Activated CD4-positive, CD25-positive, alpha-beta regulatory T cell treated with anti-CD3 and anti-CD28 coated beads, Interleukin-2, amount 50 U/mL, for 72 hours (primary cell): ENCODE results near the gene SCUBE1.

Experiments used
- DNase-seq: peaks from one replicate; pipeline ENCODE4 v3.0.0; 2021

The SCUBE1 gene

GRCh38 chr22:43187171-43188099 is 155.7 kb downstream of the SCUBE1 start:
- peak; percentile 98 for DNase-seq

DNA sequence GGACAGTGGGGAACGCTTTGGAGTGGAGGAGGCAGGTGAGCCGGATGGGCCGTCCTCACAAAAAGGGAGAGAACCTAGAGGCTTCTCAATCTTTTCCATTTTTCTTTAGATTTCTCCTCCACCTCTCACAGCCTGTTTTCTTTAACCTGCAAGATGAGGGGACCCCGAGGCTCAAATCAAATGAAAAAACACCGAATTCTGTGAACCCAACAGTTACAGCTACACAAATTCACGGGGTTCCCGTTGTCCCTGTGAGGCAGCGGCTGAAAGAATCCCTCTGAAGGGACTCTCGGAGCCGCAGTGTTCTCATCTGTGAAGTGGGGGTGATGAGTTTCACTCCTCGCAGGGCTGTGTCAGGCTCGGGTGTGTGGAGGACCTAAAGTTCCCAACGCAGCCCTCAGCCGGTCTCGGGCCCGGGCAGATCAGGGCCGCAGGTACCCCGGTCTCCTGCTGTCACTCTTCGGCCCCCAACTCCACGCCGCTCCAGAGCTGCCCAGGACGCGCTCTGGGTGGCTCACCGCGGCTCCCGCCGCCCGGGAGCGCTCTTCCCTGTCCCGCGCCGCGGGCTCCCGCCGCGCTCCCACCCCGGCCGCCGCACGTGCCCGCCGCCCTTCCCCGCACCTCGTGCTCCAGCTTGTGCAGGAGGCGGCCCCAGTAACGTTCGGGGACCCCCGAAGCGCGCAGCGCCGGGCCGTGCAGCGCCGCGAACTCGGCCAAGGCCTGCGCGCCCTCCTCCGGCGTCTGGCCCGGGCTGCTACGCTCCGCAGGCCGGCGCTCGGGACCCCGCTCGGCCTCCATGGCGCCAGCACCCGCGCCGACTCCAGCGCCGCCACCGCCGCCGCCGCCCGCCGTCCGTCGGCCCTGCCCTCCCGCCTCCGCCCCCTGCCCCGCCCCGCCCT is 156.7 kb downstream of the SCUBE1 start, which contains the start of gene TTLL12:
Gene TTLL12 (minus strand): TSS at position 863 of the 899 bp plus-strand sequence. CDS start 65 bp downstream, at position 798.
- DNase-seq = peak; percentile 68

DNA sequence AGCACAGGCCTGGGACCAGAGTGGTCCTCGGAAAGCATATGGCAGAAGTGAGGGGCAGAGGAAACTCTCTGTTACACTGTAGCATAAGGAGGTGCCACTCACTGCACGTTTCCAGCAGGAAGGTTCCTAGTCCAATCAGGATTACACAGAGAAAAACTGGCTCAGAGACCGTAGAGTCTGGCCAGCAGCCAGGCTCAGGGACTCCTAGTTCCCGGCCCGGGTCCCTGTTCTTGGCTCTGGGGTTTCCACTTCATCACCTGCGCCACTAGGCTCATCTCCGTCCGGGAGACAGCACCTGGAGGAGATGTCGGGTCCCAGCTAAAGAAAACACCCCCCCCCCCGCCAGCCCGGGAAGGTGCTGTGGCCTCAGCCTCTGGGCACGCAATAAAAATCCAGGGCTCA is 157.3 kb downstream of the SCUBE1 start:
- no peak for DNase-seq

DNA sequence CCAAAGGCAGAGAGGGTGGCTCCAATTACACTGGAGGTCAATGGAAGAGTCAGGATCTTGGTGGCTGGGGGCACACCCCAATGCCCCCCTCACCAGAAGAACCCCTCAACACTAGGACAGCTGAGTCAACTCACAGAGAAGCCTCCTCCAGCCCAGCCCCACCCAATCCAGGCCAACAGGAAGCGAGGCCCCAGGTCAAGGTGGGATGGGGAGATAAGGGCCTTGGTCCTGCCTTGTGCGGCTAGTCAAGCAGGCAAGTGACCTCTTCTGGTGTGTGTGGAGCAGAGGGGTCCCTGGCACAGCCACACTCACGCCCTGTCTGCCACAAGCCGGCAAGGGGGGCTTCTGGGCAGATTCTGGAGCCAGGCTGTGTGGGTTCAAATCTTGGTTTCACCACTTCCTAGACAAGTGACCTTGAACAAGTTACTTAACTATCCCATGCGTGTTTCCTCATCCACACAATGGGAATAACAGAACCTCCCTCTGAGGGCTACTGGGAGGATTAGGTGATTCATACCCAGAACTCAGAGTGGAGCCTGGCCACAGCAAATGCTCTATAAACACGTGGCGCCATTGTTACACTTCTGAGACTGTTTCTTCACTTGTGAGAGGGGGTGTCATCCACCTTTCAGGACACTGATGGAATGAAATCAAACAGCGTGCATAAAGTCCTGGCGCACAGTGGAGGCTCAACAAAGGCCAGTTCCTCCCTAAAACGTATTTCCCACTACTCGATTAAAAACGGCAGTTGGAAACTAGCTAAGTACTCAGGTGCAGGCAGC is 159.5 kb downstream of the SCUBE1 start:
- DNase-seq = no peak

DNA sequence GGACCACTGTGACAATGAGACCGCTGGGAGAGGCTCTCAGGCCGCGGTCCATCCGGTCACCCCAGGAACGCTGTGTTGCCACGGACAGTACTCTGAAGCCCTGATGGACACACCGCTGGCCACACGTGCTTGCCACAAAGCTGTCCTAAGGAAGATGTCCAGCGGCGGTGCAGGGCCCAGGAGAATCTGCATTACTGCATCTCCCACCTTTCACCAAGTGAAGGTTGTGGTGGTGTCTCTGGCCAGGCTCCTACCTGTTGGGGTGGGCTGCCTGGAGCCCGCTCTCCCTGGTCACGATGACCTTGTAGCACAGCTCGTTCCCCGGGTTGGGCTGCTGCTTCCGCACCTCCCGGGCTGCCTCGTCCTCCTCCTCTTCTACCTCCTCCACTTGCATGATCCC is 160.4 kb downstream of the SCUBE1 start:
- DNase-seq = no peak

DNA sequence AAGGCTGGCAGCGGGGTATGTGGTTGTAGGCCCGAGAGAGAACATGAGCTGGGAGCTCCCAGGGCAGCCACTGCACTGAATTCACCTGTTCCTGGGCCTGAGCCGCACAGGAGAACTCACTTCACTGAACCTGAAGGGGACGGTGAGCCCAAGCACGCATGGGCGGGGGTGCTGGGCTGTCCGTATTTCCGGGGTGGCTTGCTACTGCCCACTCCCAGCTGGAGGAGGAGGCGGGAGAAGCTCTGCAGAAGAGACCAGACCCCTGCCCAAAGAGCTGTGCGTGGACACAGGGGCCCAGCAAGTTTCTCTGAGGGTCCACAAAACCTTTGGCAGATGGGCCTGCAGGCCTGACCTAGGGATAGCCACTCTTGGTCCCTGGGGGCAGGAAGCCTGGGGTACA is 161.1 kb downstream of the SCUBE1 start:
- DNase-seq = no peak

GRCh38 chr22:43181321-43182076 is 161.7 kb downstream of the SCUBE1 start:
- no peak for DNase-seq

- DNase-seq = no peak
These were observed 162.5 kb downstream of the SCUBE1 start for GRCh38 chr22:43180670-43181069.

- DNase-seq = no peak
These were observed 163.3 kb downstream of the SCUBE1 start for GRCh38 chr22:43179911-43180195.

- no peak for DNase-seq
These were observed 163.8 kb downstream of the SCUBE1 start for GRCh38 chr22:43179146-43179910.

DNA sequence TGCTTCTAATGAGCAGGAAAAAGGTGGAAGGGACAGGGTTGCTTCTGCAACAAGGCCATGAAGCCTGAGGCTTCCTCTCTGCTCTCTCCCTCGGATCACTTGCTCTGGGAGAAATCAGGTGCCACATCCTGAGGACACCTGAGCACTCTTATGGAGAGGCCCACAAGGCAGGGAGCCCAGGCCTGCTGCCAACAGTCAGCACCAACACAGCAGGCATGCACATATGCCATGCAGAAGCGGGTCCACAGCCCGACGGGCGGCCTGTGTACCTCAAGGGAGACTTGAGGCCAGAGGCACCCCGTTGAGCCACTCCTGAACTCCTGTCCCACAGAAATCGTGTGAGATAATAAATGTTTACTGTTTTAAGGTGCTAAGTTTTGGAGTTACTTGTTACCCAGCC is 165.7 kb downstream of the SCUBE1 start:
- no peak for DNase-seq

- no peak for DNase-seq
These were observed 167.1 kb downstream of the SCUBE1 start for GRCh38 chr22:43176090-43176489.

GRCh38 chr22:43174941-43175531 is 168.1 kb downstream of the SCUBE1 start:
- DNase-seq = no peak

DNA sequence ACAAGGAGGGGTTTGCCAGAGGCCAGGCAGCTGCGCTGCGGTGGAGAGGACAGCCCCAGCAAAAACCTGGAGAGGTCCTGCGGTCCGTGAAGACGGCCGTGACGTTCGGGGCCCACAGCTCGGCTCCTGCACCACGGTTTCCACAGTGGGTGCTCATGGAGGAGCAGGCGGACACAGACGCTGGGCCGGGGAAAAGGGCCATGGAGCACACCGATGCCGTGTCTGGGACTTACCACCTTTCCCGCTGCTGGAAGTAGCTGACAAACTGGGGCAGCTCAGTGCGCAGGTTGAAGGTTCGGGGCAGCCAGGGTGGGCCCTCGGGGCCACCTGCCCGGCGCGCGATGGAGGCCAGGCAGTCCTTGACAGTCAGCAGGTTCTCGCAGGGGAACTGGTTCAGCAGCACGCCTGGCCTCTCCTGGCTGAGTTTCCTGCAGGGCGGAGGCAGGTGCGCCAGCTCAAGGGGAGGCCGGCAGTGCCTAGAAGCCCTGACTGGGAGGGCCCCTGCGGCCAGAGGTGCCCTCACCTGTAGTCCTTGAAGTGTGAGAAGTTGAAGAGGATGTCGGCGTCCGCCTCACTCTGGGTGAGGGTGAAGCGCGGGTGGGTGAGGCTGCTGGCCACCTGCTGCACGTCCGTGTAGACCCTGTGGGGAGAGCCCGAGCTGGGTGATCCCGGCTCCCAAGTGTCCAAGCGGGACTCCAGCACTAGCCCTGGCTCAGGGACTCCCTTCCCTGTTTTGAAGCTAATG is 169.0 kb downstream of the SCUBE1 start:
- no peak for DNase-seq

- DNase-seq = no peak
These were observed 169.6 kb downstream of the SCUBE1 start for GRCh38 chr22:43173566-43173965.

GRCh38 chr22:43172191-43172590 is 171.0 kb downstream of the SCUBE1 start:
- no peak for DNase-seq

DNA sequence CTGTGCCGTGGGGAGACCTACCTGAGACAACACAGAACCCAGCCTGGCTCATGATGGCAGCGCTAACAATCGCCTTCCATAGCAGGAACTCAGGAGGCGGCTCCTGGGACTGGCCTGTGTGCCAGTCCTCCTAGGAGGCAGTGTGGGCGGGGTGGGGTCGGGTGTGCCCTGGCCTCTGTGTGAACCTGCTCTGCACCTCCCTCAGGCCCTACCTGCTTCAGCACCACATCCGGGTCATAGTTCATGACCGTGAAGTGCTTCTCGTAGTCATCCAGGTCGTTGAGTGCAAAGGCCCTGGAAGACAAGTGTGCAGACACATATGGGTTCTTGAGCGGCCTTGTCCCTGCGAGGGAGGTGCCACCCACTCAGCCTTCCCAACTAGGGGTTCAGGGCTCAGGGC is 171.6 kb downstream of the SCUBE1 start:
- DNase-seq = no peak

DNA sequence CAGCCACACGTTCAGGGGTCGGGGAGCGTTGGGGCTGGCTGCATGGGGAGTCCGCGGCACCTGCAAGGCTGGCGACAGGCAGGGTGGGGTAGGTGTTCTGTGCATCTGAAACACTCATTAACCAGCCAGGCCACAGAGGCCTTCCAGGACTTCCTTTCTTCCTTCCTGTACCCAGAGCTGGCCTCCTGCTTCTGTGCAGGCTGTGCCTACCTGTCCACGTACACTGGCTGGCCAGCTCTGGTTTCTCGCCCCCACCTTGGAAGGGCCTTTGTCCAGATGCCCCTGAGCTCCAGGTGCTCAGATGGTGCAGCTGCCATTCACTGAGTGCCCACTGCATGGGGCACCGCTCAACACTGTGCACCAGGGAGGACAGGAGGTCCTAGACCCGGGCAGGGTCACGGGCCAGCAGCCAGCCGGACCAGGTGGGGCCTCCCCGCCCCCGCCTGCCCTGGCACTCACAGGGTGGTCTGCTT is 172.1 kb downstream of the SCUBE1 start:
- DNase-seq = no peak

DNA sequence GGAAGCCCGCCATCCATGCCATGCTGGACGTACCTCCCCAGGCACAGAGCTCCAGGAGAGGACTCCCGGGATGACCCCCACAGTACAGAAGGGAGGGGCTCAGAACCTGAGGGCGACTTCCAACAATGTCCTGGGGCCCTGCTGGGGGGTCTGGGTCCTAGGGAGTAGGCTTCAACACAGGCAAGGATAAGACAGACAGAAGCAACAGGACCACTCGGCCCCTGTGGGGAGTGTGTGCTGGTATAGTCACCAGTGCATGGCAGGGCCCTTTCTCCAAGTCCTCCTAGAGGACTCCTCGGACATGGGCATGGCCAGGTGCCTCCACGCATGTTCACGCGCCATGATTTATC is 173.1 kb downstream of the SCUBE1 start:
- no peak for DNase-seq
